ENCODE data around the gene TNFRSF21. TPM values are rescaled to one million over a fixed set of nuclear protein-coding genes. Genes with fewer than 3 reads are reported as not detected.
A peak's percentile ranks its signal among the peaks of the same experiment; 100 is the strongest.

TNFRSF21 gene
- total RNA-seq, 4 donors from 2014 or later, result 14.3 to 63.8 (median 27.9) TPM

DNA sequence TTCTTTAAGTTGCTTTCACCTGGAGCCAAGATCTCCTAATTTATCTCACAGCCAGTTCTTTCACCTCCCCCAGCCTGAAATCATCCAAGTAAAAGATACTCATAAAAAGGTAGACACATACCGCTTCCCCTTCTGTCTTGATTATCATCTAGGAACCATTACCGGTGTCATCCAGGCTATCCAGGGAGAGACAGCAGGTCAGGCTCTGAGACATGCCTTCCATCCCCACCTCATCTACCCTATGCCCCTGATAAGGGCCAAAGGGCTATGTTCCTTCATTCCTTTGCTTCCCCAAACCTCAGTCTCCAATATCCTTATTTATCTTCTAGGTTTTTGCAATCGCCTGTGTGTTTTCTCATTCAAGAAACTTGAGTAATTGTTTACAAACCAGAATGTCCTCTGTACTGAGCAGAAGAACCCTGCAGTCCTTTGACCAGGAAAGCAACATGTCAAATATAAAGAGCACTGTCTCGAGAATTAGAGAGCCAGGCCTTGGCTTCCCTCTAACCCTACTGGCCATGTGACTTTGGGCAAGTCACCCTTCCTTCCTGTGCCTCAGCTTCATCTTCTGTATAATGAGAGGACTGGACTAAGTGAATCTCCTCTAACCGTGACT lies 41.0 kb downstream of the TNFRSF21 start:
- 86 to 93% methylated on average over 5 of the region's 5 CpGs for WGBS, 2 donors (ENCODE audit: low coverage in 1 of 2)
- no peak for ATAC-seq
- H3K36me3 ChIP-seq, result peaks cover 0 to 7% of the 10 kb centered on the region in 2 donors

DNA sequence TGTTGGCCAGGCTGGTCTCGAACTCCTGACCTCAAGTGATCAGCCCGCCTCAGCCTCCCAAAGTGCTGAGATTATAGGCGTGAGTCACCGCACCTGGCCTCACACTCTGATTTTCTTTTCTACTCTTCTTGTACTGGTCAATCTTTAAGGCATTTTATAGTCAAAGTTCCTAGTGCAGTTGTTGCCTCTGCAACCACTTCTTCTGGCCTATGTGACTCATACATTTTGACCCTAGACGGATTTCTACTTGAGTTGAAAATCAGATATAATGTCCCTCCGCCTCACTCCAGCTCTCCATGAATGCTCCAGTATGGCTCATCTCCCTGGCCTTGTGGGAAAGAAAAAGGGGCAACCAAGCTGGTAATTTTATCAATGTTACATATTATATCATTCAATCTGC lies 42.4 kb downstream of the TNFRSF21 start:
- no peaks in the 10 kb centered on the region for H3K9me3 ChIP-seq
- TF ChIP-seq POLR2AphosphoS5 (IDR thresholded peaks at IDR 0.05) (no peak), POLR2A (IDR thresholded peaks at IDR 0.05) (no peak), EP300 (IDR thresholded peaks at IDR 0.05) (no peak)
- TF ChIP-seq, protein P1, sequence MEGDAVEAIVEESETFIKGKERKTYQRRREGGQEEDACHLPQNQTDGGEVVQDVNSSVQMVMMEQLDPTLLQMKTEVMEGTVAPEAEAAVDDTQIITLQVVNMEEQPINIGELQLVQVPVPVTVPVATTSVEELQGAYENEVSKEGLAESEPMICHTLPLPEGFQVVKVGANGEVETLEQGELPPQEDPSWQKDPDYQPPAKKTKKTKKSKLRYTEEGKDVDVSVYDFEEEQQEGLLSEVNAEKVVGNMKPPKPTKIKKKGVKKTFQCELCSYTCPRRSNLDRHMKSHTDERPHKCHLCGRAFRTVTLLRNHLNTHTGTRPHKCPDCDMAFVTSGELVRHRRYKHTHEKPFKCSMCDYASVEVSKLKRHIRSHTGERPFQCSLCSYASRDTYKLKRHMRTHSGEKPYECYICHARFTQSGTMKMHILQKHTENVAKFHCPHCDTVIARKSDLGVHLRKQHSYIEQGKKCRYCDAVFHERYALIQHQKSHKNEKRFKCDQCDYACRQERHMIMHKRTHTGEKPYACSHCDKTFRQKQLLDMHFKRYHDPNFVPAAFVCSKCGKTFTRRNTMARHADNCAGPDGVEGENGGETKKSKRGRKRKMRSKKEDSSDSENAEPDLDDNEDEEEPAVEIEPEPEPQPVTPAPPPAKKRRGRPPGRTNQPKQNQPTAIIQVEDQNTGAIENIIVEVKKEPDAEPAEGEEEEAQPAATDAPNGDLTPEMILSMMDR (IDR thresholded peaks at IDR 0.05), result no peak
- H3K27me3 ChIP-seq, result no peaks in the 10 kb centered on the region
- ATAC-seq, result no peak
- WGBS, 2 donors (ENCODE audit: low coverage in 1 of 2), result 86 to 96% methylated on average over 6 of the region's 6 CpGs
- H3K27ac ChIP-seq, result no peak overlapping the region
- H3K4me3 ChIP-seq, result no peak overlapping the region
- H3K4me1 ChIP-seq, result peaks cover 0 to 19% (median 0%) of the 10 kb centered on the region in 3 donors
- peaks cover 0 to 7% of the 10 kb centered on the region in 2 donors for H3K36me3 ChIP-seq

More for the DNA sequence above, 41.0 kb downstream of the TNFRSF21 start:
- Histone ChIP-seq H3K4me1 (peaks cover 0 to 19% (median 0%) of the 10 kb centered on the region in 3 donors), H3K9me3 (no peaks in the 10 kb centered on the region), H3K4me3 (no peak overlapping the region), H3K27ac (no peak overlapping the region), H3K27me3 (no peaks in the 10 kb centered on the region)
- TF ChIP-seq POLR2AphosphoS5 (IDR thresholded peaks at IDR 0.05), result no peak
- no peak for TF ChIP-seq EP300 (IDR thresholded peaks at IDR 0.05)

DNA sequence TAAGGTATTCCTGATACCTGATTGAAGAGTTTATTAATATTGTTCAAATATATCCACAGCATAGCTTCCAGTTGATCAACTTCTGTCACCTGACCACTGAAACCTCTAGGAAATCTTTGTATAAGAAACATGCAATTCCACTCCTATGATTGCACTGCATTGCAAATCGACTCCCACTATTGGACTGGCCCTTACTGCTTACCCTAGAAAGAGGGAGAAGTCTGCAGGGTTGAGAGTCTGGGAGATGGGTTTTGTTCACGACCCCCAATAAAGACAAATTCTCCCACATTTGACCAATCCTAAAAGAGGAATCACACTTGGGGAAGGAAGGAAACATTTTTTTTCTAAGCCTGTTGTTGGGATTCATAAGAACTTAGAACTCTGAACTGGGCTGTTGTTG lies 43.7 kb downstream of the TNFRSF21 start:
- ATAC-seq, result no peak
- no peak overlapping the region for H3K27ac ChIP-seq
- peaks cover 0 to 24% (median 0%) of the 10 kb centered on the region in 3 donors for H3K4me1 ChIP-seq
- H3K27me3 ChIP-seq, result no peaks in the 10 kb centered on the region
- TF ChIP-seq, protein P1 (IDR thresholded peaks at IDR 0.05), result no peak
- TF ChIP-seq POLR2AphosphoS5 (IDR thresholded peaks at IDR 0.05), result no peak
- TF ChIP-seq POLR2A (IDR thresholded peaks at IDR 0.05), result no peak
- no peak for TF ChIP-seq EP300 (IDR thresholded peaks at IDR 0.05)
- no peaks in the 10 kb centered on the region for H3K9me3 ChIP-seq
- H3K36me3 ChIP-seq, result peaks cover 0 to 7% of the 10 kb centered on the region in 2 donors
- 94 to 100% methylated on average over 1 to 2 of the region's 2 CpGs for whole genome bisulfite sequencing, 2 donors (ENCODE audit: low coverage in 1 of 2)
- H3K4me3 ChIP-seq, result no peak overlapping the region

DNA sequence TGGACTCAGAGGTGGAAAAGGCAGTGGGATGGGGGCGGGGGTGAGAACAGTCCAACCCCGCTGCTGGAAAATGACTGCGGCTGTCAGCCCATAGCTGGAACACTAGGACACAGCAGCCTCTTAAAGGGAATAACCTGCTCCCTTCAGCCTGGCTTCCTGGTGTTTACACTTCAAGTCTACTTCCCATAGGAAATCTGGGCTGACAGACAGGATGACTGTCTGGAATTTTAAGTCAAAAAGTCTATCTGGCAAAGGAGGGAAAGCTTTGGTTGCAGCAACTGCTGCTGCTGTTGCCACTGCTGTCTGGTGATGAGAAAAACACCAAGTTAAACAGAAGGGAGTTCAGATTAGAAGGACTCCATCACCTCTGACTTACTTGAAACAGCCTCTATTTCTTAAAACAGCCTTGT lies 44.9 kb downstream of the TNFRSF21 start:
- peaks cover 0 to 24% (median 0%) of the 10 kb centered on the region in 3 donors for H3K4me1 ChIP-seq
- H3K27ac ChIP-seq, result peak overlapping the region in 1 of 4 donors; percentile 7
- no peaks in the 10 kb centered on the region for H3K27me3 ChIP-seq
- TF ChIP-seq POLR2A (IDR thresholded peaks at IDR 0.05), result no peak
- TF ChIP-seq EP300 (IDR thresholded peaks at IDR 0.05), result no peak
- TF ChIP-seq, protein P1 (IDR thresholded peaks at IDR 0.05), result no peak
- TF ChIP-seq POLR2AphosphoS5 (IDR thresholded peaks at IDR 0.05), result no peak
- peaks cover 0 to 7% of the 10 kb centered on the region in 2 donors for H3K36me3 ChIP-seq
- 40% methylated on average over 1 of the region's 3 CpGs; no CpG with 5 or more reads in 1 of the 2 donors for WGBS, 2 donors (ENCODE audit: low coverage in 1 of 2)
- ATAC-seq, result no peak
- H3K4me3 ChIP-seq, result no peak overlapping the region
- H3K9me3 ChIP-seq, result no peaks in the 10 kb centered on the region

DNA sequence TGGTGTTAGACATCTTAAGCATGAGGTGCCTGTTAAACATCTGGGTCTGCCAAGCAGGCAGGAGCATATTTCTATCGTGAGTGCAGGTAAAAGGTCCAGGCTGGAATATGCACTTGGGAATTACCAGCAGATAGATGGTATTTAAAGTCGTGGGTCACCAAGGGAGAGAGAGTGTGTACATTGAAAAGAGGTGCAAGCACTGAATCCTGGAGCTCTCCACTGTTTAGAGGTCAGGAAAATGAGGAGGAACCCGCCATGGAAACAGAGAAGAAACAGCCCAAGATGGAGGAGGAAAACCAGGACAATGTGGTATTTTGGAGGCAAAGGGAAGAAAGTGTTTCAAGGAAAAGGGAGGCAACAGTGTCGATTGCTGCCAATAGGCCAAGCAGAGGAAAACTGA lies 46.4 kb downstream of the TNFRSF21 start:
- no peak for TF ChIP-seq POLR2AphosphoS5 (IDR thresholded peaks at IDR 0.05)
- no peak for TF ChIP-seq EP300 (IDR thresholded peaks at IDR 0.05)
- TF ChIP-seq POLR2A (IDR thresholded peaks at IDR 0.05), result no peak
- TF ChIP-seq, protein P1 (IDR thresholded peaks at IDR 0.05), result no peak
- WGBS, 2 donors (ENCODE audit: low coverage in 1 of 2), result 68 to 78% methylated on average over 2 to 4 of the region's 4 CpGs
- peaks cover 0 to 7% of the 10 kb centered on the region in 2 donors for H3K36me3 ChIP-seq
- H3K9me3 ChIP-seq, result no peaks in the 10 kb centered on the region
- H3K4me3 ChIP-seq, result no peak overlapping the region
- no peak for ATAC-seq
- H3K27ac ChIP-seq, result no peak overlapping the region
- H3K27me3 ChIP-seq, result no peaks in the 10 kb centered on the region
- H3K4me1 ChIP-seq, result peaks cover 0 to 24% (median 0%) of the 10 kb centered on the region in 3 donors
